ENCODE measurements around the gene TRIM37. TPM values are rescaled to one million over a fixed set of nuclear protein-coding genes. Genes with fewer than 3 reads are reported as not detected.

TRIM37 gene
- total and polyA plus RNA-seq, 2 donors (not counting 1 experiment from before 2014, with no cell fraction given), result 5.1 to 28.3 TPM

- Histone ChIP-seq H3K9me3 (ENCODE audit: control extremely low read depth in 1 of 3, control insufficient read depth in 2 of 3, insufficient read depth in 1 of 3, low read length in 2 of 3) (no peaks in the 10 kb centered on the region), H3K27ac (ENCODE audit: low read length in 2 of 2) (no peak overlapping the region), H3K4me1 (ENCODE audit: control insufficient read depth in 2 of 2, insufficient read depth in 2 of 2, low read length in 2 of 2) (peaks cover 10 to 14% of the 10 kb centered on the region in 2 donors), H3K4me3 (ENCODE audit: control extremely low read depth in 1 of 5, extremely low read depth in 1 of 5, insufficient read depth in 1 of 5, low read depth in 2 of 5, low read length in 4 of 5) (no peak overlapping the region), H2AFZ (ENCODE audit: insufficient read depth, low read depth, low read length, poor library complexity, severe bottlenecking) (no peak overlapping the region), H3K36me3 (replicated peaks in 1 of 2; ENCODE audit: control extremely low read depth in 1 of 2, control insufficient read depth in 1 of 2, extremely low read depth in 1 of 2, insufficient read depth in 2 of 2, low read length in 1 of 2) (no peaks in the 10 kb centered on the region), H3K9ac (ENCODE audit: low read length) (no peak overlapping the region), H3K4me2 (replicated peaks; ENCODE audit: low read depth, low read length, poor library complexity, severe bottlenecking) (no peak overlapping the region), H3K79me2 (ENCODE audit: control insufficient read depth, insufficient read depth, low read length) (no peaks in the 10 kb centered on the region), H3K27me3 (replicated peaks in 1 of 4; ENCODE audit: control extremely low read depth in 1 of 4, control insufficient read depth in 3 of 4, insufficient read depth in 4 of 4, low read length in 3 of 4) (no peaks in the 10 kb centered on the region), H4K20me1 (ENCODE audit: control insufficient read depth, insufficient read depth, low read length, poor library complexity, severe bottlenecking) (no peaks in the 10 kb centered on the region)
- Mint-ChIP-seq H3K4me3 (no peak overlapping the region), H3K4me1 (peaks cover 17% of the 10 kb centered on the region), H3K27ac (no peak overlapping the region), H3K27me3 (no peaks in the 10 kb centered on the region), H3K9me3 (ENCODE audit: insufficient read depth) (no peaks in the 10 kb centered on the region)
- TF ChIP-seq EZH2 (IDR thresholded peaks at IDR 0.05; ENCODE audit: borderline replicate concordance, insufficient read depth, low read depth, low read length, poor library complexity, severe bottlenecking), result no peak
- no peak for TF ChIP-seq CTCF (IDR thresholded peaks at IDR 0.05)
- ATAC-seq (ENCODE audit: low read depth), result no peak
- POLR2A ChIA-PET, result no interaction called here
- DNase-seq, result no peak
- CTCF ChIA-PET, result no interaction called here
- WGBS (ENCODE audit: insufficient coverage), result 100% methylated on average over 2 of the region's 3 CpGs
- intact Hi-C loops (cut with micrococcal nuclease), result no loop called here
Measured at GRCh38 chr17:58976541-58976940, 130.1 kb downstream of the TRIM37 start.

GRCh38 chr17:58974354-58974753, 132.3 kb downstream of the TRIM37 start:
- H3K4me3 ChIP-seq (ENCODE audit: control extremely low read depth in 1 of 5, extremely low read depth in 1 of 5, insufficient read depth in 1 of 5, low read depth in 2 of 5, low read length in 4 of 5), result no peak overlapping the region
- intact Hi-C loops (cut with micrococcal nuclease), result no loop called here
- peak overlapping the region in 1 of 2 donors; percentile 64 for H3K27ac ChIP-seq (ENCODE audit: low read length in 2 of 2)
- no peak for TF ChIP-seq EZH2 (IDR thresholded peaks at IDR 0.05; ENCODE audit: borderline replicate concordance, insufficient read depth, low read depth, low read length, poor library complexity, severe bottlenecking)
- no peak for TF ChIP-seq CTCF (IDR thresholded peaks at IDR 0.05)
- peak overlapping the region; percentile 36 for H3K9ac ChIP-seq (ENCODE audit: low read length)
- Mint-ChIP-seq H3K9me3 (ENCODE audit: insufficient read depth) (no peaks in the 10 kb centered on the region), H3K27ac (peak overlapping the region; percentile 37), H3K4me1 (peaks cover 17% of the 10 kb centered on the region), H3K4me3 (no peak overlapping the region), H3K27me3 (no peaks in the 10 kb centered on the region)
- ChIA-PET CTCF (interaction anchor here (0.6 to 0.9 kb wide), 2 partner anchors 15 to 291 kb away, joined by 3 to 4 read pairs; no protein-coding TSS in a partner anchor), POLR2A (no interaction called here)
- H3K4me2 ChIP-seq (replicated peaks; ENCODE audit: low read depth, low read length, poor library complexity, severe bottlenecking), result peak overlapping the region; percentile 47
- H4K20me1 ChIP-seq (ENCODE audit: control insufficient read depth, insufficient read depth, low read length, poor library complexity, severe bottlenecking), result no peaks in the 10 kb centered on the region
- H3K27me3 ChIP-seq (replicated peaks in 1 of 4; ENCODE audit: control extremely low read depth in 1 of 4, control insufficient read depth in 3 of 4, insufficient read depth in 4 of 4, low read length in 3 of 4), result no peaks in the 10 kb centered on the region
- peaks cover 10 to 14% of the 10 kb centered on the region in 2 donors for H3K4me1 ChIP-seq (ENCODE audit: control insufficient read depth in 2 of 2, insufficient read depth in 2 of 2, low read length in 2 of 2)
- ATAC-seq (ENCODE audit: low read depth), result no peak
- no peaks in the 10 kb centered on the region for H3K79me2 ChIP-seq (ENCODE audit: control insufficient read depth, insufficient read depth, low read length)
- no peaks in the 10 kb centered on the region for H3K36me3 ChIP-seq (replicated peaks in 1 of 2; ENCODE audit: control extremely low read depth in 1 of 2, control insufficient read depth in 1 of 2, extremely low read depth in 1 of 2, insufficient read depth in 2 of 2, low read length in 1 of 2)
- peak overlapping the region; percentile 49 for H2AFZ ChIP-seq (ENCODE audit: insufficient read depth, low read depth, low read length, poor library complexity, severe bottlenecking)
- WGBS (ENCODE audit: insufficient coverage), result no CpG with 5 or more reads among the region's 2 CpGs
- DNase-seq, result no peak
- no peaks in the 10 kb centered on the region for H3K9me3 ChIP-seq (ENCODE audit: control extremely low read depth in 1 of 3, control insufficient read depth in 2 of 3, insufficient read depth in 1 of 3, low read length in 2 of 3)

Measured in B cell (primary cell).